Glomerular visceral epithelial cell (primary cell): Measurements from ENCODE around the gene SMU1.
"Not testable (repeated sequence)": the region's sequence is repeated elsewhere in the genome, so short reads cannot be mapped to it uniquely, and the experiment has no call there.

ENCODE experiments used
- DNase-seq: peaks from one replicate; pipeline ENCODE4 v3.0.0-alpha.2; 2016; ENCODE audit errors: extremely low spot score

SMU1 gene

GRCh38 chr9:33105504-33105903, 29.0 kb upstream of the SMU1 start:
- DNase-seq: no peak

DNA sequence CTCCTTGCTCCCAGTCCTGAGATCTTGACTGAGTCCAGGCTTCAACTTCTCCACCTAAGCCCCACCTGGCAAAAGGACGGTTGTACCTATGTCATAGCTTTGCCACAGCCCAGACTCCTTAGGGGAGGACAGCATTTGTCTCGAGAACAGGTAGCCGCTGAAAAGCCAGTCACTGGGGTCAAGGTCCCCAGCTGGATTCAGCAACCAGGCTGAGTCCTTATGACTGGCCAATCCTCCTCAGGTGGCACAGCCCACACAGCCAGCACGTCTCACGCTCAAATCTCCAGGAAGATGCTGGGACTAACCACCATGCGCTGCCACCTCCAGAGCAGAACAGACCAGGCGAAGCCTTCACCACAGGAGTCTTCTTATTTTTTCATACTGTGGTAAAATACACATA, 27.9 kb upstream of the SMU1 start:
- DNase-seq: no peak

GRCh38 chr9:33103501-33104281, 27.2 kb upstream of the SMU1 start:
- no peak for DNase-seq

DNA sequence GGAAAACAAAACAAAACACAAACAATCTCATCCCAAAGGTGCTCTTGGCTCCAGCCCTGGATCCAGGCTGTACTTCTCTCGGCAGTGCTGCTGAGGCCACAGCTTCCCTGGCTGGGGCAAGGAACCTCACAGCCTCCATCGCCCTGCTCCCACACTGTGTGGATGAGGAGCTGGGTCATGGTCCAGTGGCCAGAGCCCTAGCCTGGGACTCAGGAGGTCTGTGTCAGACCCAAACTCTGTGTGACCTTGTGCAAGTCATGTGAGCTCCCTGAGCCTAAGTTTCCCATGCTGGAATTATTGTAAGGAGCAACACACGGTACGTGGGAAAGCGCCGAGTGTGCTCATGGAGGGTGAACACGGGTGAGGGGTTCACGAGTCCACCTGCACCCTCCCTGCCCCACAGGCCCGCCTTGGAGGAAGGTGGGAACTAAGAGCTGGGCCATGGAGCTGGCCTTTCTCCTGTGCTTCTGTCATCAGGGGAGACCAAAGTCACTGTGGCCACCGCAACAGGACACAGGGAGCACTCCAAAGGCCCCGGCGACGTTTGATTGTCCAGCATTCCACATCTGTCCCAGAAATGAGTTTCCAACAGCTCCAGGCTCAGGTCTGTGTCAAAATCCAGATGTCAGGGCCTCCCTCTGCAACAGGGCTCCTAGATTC, 26.2 kb upstream of the SMU1 start:
- peak; percentile 64 for DNase-seq

GRCh38 chr9:33101104-33101951, 24.9 kb upstream of the SMU1 start:
- peak; percentile 98 for DNase-seq

- no peak for DNase-seq
Observed at GRCh38 chr9:33099754-33100153, 23.3 kb upstream of the SMU1 start.

DNA sequence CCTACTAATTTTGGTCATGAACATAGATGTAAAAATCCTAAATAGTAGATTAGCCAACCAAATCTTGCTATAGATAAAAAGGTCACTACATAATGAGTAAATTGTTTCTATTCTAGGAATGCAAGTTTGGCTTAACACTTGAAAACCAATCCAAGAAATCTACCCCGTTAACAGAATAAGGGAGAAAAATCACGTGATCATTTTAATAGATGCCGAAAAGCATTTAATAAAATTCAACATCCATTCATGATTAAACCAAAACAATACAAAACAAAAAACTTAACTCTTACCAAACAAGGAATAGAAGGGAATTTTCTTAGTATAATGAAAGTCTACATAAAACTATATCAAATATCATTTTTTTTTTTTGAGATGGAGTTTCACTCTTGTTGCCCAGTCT, 20.7 kb upstream of the SMU1 start:
- no peak for DNase-seq

DNA sequence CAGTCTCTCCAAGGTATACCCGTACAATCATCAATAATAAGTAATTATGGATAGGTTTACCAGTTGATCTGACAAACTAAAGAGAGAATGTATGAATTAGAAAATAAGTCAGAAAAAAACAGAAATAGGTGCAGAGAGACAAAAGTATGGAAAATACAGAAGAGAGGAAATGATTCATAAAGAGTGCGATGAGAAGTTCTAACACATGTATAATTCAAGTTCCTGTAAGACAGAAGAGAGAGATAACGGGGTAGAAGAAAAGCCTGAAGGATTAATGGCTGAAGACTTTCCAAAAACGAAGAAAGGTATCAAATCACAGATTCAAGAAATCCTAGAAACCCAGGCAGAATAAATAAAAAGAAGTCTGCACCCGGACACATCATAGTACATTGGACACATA, 16.2 kb upstream of the SMU1 start:
- DNase-seq: no peak

DNA sequence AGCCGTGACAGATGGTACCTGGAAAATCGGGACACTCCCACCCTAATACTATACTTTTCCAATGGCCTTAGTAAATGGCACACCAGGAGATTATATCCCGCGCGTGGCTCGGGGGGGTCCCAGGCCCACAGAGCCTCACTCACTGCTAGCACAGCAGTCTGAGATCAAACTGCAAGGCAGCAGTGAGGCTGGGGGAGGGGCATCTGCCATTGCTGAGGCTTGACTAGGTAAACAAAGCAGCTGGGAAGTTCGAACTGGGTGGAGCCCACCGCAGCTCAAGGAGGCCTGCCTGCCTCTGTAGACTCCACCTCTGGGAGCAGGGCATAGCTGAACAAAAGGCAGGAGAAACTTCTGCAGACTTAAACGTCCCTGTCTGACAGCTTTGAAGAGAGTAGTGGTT, 9.2 kb upstream of the SMU1 start:
- DNase-seq: not testable (repeated sequence)

- peak; percentile 37 for DNase-seq
Observed at GRCh38 chr9:33082538-33083326, 6.3 kb upstream of the SMU1 start.

DNA sequence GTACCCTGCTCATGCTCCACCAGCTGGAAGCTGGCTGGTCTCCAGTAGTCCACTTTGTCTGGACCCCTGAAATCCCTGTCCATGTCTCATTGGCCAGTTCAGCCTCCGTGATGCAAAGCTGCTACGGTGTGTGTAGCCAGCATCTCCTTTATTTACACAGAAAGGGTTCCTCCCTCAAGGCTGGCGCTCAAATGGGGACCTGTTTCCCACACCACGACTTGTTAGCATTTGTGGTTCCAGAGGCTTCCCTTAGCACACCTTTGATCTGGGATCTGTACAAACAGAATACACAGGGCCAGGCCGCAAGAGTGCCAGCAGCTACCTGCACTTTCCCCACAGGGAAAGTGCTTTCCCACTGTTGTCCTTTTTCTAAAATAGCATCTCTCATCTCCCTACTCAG, 5.7 kb upstream of the SMU1 start:
- DNase-seq: no peak

DNA sequence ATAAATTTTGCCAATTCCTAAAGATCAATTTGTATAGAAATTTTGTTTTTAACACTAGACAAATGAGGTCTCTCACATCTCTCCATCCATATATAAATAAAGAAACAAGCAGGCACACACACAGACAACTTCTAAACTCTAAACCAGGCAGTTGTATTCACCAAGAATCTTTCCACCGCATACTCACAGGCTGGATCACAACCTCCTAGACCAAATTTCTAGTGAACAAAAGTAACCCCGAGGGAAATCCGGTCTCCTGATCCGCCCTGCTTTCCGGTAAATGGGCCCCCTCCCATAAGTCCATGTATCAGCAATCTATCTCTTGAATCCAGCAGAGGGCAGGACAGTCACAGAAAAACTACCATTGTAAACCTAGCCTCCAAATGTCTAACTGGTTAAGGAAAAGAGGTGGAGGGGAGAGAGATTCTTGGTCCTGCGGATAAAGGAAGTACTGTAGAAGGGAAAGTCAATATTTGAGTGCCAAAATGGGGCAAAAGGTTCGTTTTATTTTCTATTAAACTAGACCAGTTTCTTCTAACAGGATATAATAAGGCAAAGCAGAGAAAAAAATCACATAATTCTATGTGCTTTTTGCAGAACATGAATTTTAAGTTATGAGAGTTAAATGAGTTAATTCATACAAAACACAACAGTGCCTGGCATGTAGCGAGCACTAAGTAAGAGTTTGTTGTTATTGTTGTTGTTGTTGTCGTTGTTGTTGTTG, 4.8 kb upstream of the SMU1 start:
- peak; percentile 87 for DNase-seq

DNA sequence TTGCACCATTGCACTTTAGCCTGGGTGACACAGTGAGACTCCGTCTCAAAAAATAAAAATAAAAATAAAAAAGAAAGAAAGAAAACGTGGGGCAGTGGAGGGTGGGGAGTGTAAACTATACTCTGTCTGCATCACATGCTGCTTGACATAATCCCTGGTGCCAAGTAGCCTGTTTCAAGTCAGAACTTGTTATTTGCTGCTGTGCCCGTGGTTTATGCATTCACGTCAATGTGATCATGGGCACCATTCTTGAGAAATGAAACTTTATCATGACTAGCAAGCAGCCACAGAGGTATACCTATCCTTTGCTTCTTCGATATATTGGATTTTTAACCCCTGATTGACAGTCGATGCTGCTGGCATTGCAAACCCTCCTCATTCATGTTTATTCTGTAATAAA, 4.1 kb upstream of the SMU1 start:
- DNase-seq: no peak

DNA sequence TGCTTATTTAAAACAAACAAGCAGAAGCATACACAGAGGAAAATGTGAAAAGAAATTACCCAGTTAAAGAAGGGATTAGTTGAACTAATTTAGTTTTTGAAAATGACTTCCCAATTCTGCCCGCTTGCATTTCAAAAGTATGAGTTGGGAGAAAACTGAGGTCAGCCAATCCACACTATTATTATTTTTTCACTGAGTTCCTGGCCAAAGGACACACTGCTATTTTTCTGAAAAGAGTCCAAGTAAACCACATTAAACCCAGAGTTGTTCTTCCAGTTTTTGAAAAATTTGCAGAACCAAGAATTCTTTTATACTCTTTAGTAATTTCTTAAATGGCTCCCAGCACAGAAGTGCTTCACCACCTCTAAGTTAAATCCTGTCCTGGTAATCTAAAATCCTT, 7.5 kb downstream of the SMU1 start:
- no peak for DNase-seq

- no peak for DNase-seq
Observed at GRCh38 chr9:33065157-33066076, 11.1 kb downstream of the SMU1 start.

DNA sequence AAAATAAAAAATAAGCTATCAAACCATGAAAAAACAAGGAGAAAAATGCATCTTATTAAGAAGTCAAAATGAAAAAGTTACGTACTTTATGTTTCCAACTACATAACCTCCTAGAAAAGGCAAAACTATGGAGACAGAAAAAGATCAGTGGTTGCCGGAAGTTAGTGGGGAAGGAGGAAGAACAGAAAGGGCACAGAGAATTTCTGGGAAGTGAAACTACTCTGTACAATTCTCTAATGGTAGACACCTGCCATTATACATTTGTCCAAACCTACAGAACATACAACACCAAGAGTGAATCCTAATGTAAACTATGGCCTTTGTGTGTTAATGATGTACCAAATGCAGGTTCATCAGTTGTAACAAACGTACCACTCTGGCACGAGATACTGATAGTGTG, 25.3 kb downstream of the SMU1 start:
- DNase-seq: no peak

DNA sequence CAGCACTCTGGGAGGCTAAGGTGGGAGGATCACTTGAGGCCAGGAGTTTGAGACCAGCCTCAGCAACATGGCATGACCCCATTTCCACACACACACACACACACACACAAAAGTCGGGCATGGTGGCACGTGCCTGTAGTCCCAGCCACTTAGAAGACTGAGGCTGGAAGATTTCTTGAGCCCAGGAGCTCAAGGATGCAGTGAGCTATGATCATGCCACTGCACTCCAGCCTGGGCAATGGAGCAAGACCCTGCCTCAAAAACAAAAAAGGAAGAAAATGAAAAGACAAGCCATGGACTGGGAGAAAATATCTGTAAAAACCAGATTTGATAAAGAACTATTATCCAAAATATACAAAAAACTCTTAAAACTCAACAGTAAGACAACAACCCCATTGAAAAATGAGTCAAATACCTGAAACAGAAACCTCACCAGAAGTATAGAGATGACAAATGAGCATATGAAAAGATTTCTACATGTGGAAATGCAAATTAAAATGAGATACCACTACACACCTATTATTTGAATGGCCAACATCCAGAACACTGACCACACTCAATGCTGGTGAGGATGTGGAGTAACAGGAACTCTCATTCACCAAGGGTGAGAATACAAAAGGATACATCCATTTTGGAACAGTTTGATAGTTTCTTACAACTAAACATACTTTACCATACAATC, 26.7 kb downstream of the SMU1 start:
- DNase-seq: no peak

DNA sequence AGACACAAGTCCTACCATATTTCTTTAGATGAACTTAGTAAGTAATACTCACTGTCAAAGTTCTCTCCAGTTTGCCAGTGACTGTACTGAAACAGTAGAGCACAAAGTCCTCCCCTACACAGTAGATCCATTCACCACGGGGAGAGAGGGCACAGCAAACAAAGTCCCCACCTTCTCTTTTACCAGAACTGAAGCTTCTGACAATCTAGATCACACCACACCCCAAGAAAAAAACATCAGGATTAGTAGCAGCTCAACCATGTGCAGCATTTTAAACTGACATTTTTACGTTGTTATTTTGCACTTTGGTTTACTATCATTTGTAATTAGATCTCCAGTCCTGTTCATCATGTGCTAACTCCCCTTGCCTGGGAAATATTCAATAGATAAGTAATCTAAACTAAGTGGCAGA, 28.4 kb downstream of the SMU1 start:
- DNase-seq: no peak

GRCh38 chr9:33046061-33046460, 30.4 kb downstream of the SMU1 start:
- DNase-seq: no peak
